Effector CD4-positive, alpha-beta T cell (primary cell): ENCODE data around the gene RAX.
"Not testable (repeated sequence)": the region's sequence is repeated elsewhere in the genome, so short reads cannot be mapped to it uniquely, and the experiment has no call there.

Experiments
- DNase-seq: peaks from one replicate; pipeline ENCODE4 v3.0.0-alpha.2; 2020

RAX gene

DNA sequence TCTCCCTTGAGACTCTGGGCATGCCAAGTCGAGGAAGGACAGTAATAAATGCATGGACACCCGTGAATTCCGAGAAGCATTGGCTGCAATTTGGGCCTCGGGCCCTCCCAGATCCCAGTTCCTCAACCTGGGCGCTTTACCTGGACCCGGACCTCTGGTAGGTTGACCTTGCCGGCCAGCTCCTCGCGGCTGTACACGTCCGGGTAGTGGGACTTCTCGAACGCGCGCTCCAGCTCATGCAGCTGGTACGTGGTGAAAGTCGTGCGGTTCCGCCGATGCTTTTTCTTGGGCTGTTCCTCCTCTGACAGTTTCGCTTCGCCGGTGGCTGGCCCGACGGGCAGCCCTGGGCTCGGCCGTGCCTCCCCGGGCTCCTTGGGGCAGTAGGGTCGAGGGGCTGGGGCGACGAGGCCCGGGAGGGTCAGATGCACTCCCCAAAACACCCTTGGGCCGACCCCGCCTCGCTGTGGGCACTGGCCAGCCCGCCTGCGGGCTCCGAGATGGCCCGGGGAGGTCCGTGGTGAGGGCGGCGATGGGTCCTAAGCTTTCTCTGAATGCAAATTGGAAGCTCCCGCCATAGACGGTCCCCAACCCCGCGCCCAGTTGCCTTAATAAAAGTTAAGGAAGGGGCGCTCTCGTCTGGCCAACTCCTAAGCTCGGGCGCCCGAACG is 899 bp downstream of the RAX start:
- DNase-seq, result no peak

GRCh38 chr18:59271606-59272220 is 1.5 kb downstream of the RAX start:
- DNase-seq, result no peak

GRCh38 chr18:59270689-59271257 is 2.5 kb downstream of the RAX start:
- no peak for DNase-seq

GRCh38 chr18:59269563-59270119 is 3.6 kb downstream of the RAX start:
- DNase-seq, result no peak

DNA sequence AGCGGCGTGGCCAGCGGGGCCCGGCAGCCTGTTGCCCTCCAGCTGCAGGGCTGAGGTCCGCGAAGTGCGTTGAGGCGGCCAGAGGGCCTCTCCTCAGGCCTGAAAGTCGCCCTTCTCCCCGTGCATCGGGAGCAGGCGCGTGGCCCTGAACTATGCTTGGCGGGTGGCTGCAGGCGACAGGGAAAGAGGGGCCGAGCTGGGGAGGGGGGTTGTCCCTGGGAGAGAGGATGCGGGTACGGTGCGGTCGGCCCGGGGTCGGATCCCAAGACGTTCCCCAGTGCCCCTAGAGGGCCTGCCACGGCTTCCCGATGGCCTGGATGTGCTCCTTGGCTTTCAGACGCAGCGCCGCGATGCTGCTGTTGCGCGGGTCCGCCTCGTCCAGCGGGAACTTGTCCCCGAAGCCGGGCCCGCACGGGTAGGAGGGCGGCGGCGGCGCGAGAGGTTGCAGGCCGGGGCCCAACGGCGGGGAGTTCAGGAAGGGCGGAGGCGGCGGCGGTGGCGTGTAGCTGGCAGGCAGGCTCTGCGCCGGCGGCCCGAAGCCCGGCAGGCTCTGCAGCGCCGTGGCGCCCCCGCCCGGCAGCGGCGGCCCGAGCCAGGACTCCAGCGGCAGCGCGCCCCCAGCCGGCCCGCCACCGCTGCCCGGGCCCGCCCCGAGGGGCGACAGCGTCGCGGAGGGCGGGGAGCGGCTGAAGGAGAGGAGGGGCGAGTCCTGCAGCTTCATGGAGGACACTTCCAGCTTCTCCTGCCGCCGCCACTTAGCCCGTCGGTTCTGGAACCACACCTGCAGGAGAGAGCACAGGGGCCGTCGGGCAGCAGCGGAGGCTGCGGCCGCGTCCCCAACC is 4.3 kb downstream of the RAX start:
- no peak for DNase-seq

DNA sequence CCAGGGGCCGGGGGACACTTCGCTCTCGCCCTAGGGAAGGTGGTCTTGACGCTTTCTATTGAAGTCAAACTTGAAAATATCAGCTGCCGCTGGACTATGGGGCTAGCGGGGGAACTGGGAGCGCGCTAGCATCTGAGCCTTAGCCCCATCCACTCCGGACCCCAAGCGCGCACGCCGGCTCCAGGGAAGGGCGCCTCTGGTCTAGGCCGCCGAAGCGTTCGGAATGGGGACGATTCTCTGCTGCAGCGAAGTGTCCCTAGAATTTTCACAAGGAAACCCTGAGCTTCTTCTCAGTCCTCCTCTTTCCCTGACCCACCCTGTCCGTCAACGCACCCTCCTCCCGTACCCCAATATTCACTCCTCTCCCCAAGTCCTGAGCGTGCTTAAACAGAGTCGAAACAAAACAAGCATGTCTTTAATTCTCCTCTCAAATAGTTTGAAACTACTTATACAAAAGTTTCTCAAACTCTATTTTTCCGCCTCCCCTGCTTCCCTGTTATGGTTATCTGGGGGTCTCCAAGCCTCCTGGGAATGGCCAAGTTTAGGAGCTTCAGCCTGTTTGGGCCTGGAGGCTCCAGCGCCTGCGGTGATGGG is 5.0 kb downstream of the RAX start:
- no peak for DNase-seq

DNA sequence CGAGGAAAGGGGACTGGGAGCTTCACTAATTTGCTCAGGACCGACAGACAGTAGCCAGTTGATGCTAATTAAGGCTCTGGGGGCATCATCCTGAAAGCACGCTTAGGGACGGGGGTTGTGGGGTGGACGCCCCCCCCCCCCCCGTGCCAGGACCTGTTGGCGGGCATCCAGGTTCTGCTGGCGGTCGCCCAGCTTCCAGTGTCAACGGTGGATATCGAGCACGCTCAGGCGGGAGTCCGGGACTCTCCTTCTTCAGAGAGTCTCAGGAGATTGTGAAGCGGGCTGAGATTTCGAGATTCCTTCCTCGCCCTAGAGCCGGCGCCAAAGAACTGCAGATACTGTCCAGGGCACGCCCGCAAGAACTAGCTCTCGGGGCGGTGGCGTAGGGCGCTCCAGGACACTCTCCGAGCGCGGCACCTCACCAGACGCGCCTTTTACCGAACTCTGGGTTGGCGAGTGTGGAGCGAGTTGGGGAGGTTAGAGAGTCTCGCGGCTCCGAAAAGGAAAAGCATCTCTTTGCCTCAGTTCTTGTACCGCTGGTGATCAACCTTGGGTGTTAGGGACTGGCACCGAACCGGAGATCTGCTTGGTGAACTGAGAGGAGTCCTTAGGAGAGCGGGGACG is 5.6 kb downstream of the RAX start:
- DNase-seq, result no peak

GRCh38 chr18:59266886-59267502 is 6.3 kb downstream of the RAX start:
- no peak for DNase-seq

DNA sequence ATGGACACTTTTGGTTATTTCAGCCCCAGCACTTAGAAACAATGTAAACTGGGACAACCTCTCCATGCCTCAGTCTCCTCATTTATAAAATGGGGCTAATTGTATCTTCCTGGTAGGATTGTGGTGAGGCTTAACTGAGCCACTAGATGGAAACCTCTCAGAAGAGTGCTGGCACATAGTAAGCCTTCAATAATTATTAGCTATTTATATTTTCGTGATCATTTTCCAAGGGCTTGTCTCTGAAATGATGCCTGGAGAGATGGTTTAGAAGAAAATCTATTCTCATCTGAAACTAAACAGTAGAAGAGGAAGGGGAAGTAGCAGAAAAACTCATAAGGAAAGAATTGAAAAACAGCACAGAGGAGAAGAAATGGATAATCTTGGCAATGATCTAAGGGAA is 6.8 kb downstream of the RAX start:
- no peak for DNase-seq

- DNase-seq, result no peak
These were observed 7.3 kb downstream of the RAX start for GRCh38 chr18:59265974-59266369.

DNA sequence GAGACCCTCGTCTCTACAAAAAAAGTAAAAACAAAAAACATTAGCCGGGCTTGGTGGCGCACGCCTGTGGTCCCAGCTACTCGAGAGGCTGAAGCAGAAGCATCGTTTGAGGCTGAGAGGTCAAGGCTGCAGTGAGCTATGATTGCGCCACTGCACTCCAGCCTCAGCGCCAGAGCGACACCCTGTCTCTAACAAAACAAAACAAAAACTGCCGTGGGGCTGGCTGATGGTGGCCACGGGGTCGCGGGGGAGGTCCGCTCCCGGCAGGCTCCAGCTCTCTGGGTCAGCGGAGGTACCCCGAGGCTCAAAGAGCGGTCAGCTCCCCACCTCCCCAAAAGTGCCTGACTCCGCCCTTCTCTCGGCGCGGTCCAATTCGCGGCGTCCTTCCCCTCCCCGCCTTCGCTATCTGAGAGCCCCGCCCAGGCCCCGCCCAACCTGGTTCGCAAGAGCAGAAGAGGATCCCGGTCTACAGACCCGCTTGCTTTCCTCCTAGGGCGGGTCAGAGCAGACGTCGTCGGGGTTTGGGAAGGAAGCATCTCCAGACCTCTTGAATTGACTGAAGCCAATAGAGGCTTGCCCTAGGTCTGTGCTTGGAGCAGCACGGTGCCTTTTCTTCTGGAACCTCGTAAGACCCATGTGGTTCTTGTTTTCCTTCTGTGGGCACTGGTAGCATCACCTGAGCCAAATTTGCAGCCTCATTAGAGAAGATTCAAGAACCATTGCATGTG is 7.8 kb downstream of the RAX start:
- DNase-seq, result no peak

DNA sequence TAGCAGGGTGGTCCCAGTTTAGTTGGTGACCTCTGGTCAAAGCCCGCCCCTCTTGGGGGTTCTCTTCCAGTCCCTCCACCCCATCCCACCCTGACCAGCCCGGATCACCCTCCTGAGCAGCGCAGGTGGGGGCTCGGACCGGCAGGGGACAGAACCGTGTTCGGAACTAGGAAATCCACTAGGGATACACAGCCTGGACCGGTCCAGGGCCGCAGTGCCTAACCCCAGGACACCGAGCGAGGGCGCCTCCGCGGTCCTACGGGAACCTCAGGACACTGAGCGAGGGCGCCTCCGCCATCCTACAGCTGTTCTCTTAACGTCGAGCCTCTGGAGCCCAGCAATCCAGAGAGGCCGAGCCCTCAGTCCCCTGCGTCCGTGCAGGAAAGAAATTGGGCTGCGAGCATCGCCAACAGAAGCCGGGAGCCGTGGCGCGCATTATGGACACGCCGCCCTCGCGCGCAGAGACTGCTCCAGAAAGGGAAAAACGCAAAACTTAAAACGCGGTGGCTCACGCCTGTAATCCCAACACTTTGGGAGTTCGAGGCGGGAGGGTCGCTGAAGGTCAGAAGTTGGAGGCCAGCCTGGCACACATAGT is 8.5 kb downstream of the RAX start:
- no peak for DNase-seq

GRCh38 chr18:59264121-59264571 is 9.1 kb downstream of the RAX start:
- no peak for DNase-seq

DNA sequence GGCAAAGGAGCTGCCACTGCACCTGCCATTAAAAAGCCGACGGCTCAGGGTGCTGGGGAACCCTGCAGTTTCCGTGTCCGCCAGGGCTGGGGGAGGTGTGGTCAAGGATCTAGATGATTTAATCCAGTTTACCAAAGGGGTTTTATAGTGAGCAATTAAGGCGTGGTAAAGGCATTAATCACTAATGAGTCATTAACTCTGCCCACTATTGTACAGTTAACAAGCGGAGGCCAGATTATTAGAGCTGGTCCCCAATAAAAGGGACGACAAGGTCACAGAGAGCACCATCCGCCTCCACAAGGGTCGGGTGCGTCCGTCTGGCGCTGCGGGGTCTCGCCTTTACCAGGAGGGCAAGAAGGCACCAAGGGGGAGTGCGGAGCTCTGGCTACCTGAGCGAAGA is 9.6 kb downstream of the RAX start:
- no peak for DNase-seq

- not testable (repeated sequence) for DNase-seq
These were observed 11.0 kb downstream of the RAX start for GRCh38 chr18:59262243-59262642.

DNA sequence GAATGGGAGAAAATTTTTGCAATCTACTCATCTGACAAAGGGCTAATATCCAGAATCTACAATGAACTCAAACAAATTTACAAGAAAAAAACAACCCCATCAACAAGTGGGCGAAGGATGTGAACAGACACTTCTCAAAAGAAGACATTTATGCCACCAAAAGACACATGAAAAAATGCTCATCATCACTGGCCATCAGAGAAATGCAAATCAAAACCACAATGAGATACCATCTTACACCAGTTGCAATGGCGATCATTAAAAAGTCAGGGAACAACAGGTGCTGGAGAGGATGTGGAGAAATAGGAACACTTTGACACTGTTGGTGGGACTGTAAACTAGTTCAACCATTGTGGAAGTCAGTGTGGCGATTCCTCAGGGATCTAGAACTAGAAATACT is 11.4 kb downstream of the RAX start:
- not testable (repeated sequence) for DNase-seq

DNA sequence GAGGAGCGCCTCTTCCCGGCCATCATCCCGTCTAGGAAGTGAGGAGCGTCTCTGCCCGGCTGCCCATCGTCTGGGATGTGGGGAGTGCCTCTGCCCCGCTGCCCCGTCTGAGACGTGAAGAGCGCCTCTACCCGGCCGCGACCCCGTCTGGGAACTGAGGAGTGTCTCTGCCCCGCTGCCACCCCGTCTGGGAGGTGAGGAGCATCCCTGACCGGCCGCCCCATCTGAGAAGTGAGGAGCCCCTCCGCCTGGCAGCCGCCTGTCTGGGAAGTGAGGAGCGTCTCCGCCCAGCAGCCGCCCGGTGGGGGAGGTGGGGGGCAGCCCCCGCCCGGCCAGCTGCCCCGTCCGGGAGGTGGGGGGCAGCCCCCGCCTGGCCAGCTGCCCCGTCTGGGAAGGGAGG is 17.8 kb downstream of the RAX start:
- not testable (repeated sequence) for DNase-seq

DNA sequence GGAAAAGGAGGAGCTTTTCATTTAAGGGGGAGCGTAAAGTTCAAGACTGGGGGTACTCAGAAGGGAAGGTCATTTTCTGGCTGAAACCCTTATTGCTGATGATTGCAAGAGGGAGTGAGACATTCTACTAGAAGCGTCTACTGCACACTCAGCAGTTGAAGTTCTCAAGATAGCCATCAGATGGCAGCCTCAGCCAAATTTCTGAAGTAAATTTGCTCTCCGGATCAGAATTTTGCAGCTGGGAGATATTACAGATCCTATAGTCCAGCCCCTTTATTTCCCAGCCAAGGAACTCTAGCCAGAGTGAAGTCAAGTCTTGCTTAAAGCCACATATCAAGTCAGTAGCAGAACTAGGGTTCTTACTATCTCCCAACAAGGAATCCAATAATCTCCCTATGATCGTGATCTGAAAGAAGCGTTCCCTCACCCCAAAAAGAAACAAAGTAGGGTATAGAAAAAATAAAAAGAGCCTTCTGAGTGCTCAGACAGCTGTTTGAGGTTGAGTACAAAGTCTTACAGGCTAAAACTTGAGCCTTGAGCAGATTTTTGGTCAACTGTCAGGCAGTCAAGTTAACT is 24.0 kb downstream of the RAX start:
- DNase-seq, result no peak

- DNase-seq, result no peak
These were observed 26.5 kb downstream of the RAX start for GRCh38 chr18:59246796-59247195.

DNA sequence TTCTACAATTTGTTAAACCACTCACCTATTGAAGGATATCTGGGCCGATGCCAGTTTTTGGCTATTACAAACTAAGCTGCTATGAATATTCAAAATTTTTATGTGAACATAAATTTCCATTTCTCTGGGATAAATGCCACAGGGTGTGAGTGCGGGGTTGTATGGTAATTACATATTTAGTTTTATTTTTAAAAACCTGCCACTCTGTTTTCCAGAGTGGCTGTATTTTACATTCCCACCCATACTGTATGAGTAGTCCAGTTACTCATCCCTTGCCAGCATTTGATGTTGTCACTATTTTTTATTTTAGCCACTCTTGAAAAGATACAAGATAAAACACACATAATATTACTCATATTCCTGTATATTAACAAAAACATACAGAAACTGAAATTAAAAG is 30.3 kb downstream of the RAX start:
- no peak for DNase-seq
